Heart right ventricle (tissue), 16 donors: ENCODE data around the gene OR2V2. TPM values are rescaled to one million over a fixed set of nuclear protein-coding genes. Genes with fewer than 3 reads are reported as not detected.

Experiments
- ATAC-seq, 8 donors: fragments of 200-7000 bp; cut with Tn5 transposase; one replicate each; pipeline ENCODE4 v1.9.1; 2020; ENCODE audit warnings: mild to moderate bottlenecking in 8 of 8, moderate library complexity in 8 of 8, moderate number of reproducible peaks in 1 of 8
- DNase-seq, 2 donors: peaks; one replicate each; pipeline ENCODE4 v3.0.0-alpha.2; 2020
- H3K27ac ChIP-seq, 10 donors: fragments of 200-600 bp; sonication (generic) in 2 of 10; one replicate each; pipeline versions ENCODE4 v1.5.0 to v1.8.0; 2020 to 2022; ENCODE audit warnings: mild to moderate bottlenecking in 3 of 10
- H3K27me3 ChIP-seq, 7 donors: fragments of 200-600 bp; one replicate each; pipeline ENCODE4 v1.8.0; 2021 to 2022; ENCODE audit warnings: mild to moderate bottlenecking in 2 of 7
- H3K36me3 ChIP-seq, 9 donors: fragments of 200-600 bp; sonication (generic) in 1 of 9; one replicate each; pipeline versions ENCODE4 v1.5.0 to v1.8.0; 2020 to 2022; ENCODE audit warnings: mild to moderate bottlenecking in 2 of 9
- H3K4me1 ChIP-seq, 9 donors: fragments of 200-600 bp; sonication (generic) in 1 of 9; one replicate each; pipeline versions ENCODE4 v1.5.0 to v1.8.0; 2020 to 2022; ENCODE audit warnings: mild to moderate bottlenecking in 4 of 9
- H3K4me3 ChIP-seq, 10 donors: fragments of 200-600 bp; sonication (generic) in 2 of 10; one replicate each; pipeline versions ENCODE4 v1.5.0 to v1.8.0; 2020 to 2022; ENCODE audit warnings: mild to moderate bottlenecking in 7 of 10, moderate library complexity in 2 of 10
- H3K9me3 ChIP-seq, 11 donors: fragments of 200-600 bp in 10 of 11; sonication (generic) in 2 of 11; one replicate each; pipeline versions ENCODE4 v1.5.0 to v1.8.0; 2013 to 2022; ENCODE audit warnings: mild to moderate bottlenecking in 2 of 11, control low read depth in 1 of 11, moderate library complexity in 1 of 11
- CTCF ChIP-seq, 9 donors: fragments of 200-600 bp; sonication (generic) in 2 of 9; IDR thresholded peaks; one replicate each; pipeline versions ENCODE4 v1.5.0 to v1.8.0; 2021 to 2022; ENCODE audit warnings: antibody characterized with exemption in 9 of 9, mild to moderate bottlenecking in 5 of 9, moderate library complexity in 1 of 9
- WGBS, 2 donors: extraction: QIAGEN DNeasy Blood & Tissue Kit; methylation state at CpG; one replicate each; pipeline ENCODE4 v1.1.7; 2013; ENCODE audit warnings: inconsistent platforms in 1 of 2; 5-methylcytosine and 5-hydroxymethylcytosine counted together
- intact Hi-C, 10 donors: fragments of 100-400 bp; cut with DNase I; formaldehyde crosslinking; loops; one replicate each; pipeline versions ENCODE4 v1.11.1 to v1.14.2; 2022
- polyA plus RNA-seq, 2 donors: library from polyadenylated mRNA; stranded (reverse); fragments of 200-250 nt; gene quantifications; one replicate each; pipeline ENCODE4 v1.2.3, GENCODE V29; 2013
- total RNA-seq, 10 donors: library from RNA; stranded (reverse); fragmentation: NEBNext Ultra II Directional in 3 of 10; extraction: Animal tissue kit (Norgen Biotek cat#: 25700) in 3 of 10; gene quantifications; one replicate each; pipeline versions ENCODE4 v1.2.1 to v1.2.4, GENCODE V29; 2021 to 2023
- donor health status: Arrhythmogenic right ventricular cardiomyopathy.
- donor health status: ischemic (EF 13 %, LVEDD 7.1; RV severe dilation, severe dysfunction).
- donor health status: healthy with polysubstance abuse.
- donor health status: DM: no; HTN: yes; CAD: no.
- donor health status: DM: no; HTN: no; CAD: no.
- donor health status: ischemic (EF 25% LVEDD 6.9; RV normal size, moderate dysfunction).
- donor health status: ischemic (EF 25% LVEDD 5.7; RV mildly dilated, moderate dysfunction).
- donor health status: healthy.
- donor health status: DM: yes; HTN: yes; CAD: no.
- donor health status: Ischemic cardiomyopathy.
- donor health status: ischemic (EF 35%, LVEDD 5.7; RV mildly dilated, moderate dysfunction).
- donor health status: nonischemic (EF 11% LVEDD 7.7; RV severe dilation, severe dysfunction).
- donor health status: DM: yes; HTN: yes; CAD: no.
- donor health status: PGD.
- donor health status: ischemic (EF 29% LVEDD 5.4; RV normal size, mild dysfunction).
- donor health status: nonischemic (EF 23%, LVEDD 6.1; RV moderate dilation, normal function).

The OR2V2 gene
- total and polyA plus RNA-seq, 12 donors, result not detected

- Histone ChIP-seq H3K4me3 (no peak overlapping the region), H3K9me3 (no peaks in the 10 kb centered on the region), H3K27me3 (peaks cover 0 to 77% (median 53%) of the 10 kb centered on the region in 7 donors), H3K36me3 (no peaks in the 10 kb centered on the region), H3K27ac (no peak overlapping the region), H3K4me1 (peaks cover 0 to 7% (median 0%) of the 10 kb centered on the region in 9 donors)
- no peak for DNase-seq
- WGBS, 2 donors, result 84 to 92% methylated on average over 5 of the region's 5 CpGs
- no peak for ATAC-seq
- intact Hi-C loops, result no loop called here
- TF ChIP-seq CTCF (IDR thresholded peaks at IDR 0.05), result no peak
Measured at GRCh38 chr5:181120761-181121160, 26.6 kb upstream of the OR2V2 start.

- 52 to 63% methylated on average over 28 of the region's 28 CpGs for WGBS, 2 donors
- Histone ChIP-seq H3K27me3 (peaks cover 0 to 70% (median 49%) of the 10 kb centered on the region in 7 donors), H3K36me3 (no peaks in the 10 kb centered on the region), H3K27ac (no peak overlapping the region), H3K4me3 (no peak overlapping the region), H3K9me3 (no peaks in the 10 kb centered on the region), H3K4me1 (peaks cover 0 to 7% (median 0%) of the 10 kb centered on the region in 9 donors)
- ATAC-seq (peak in 4 of 8 donors; percentile 12 to 54 (median 40)), DNase-seq (no peak)
- intact Hi-C loops, result no loop called here
- TF ChIP-seq CTCF (IDR thresholded peaks at IDR 0.05), result peak in 2 of 9 donors; percentile 9 to 10
Measured at GRCh38 chr5:181121675-181122561, 25.5 kb upstream of the OR2V2 start.

GRCh38 chr5:181124526-181124925 is 22.9 kb upstream of the OR2V2 start:
- Histone ChIP-seq H3K36me3 (no peaks in the 10 kb centered on the region), H3K9me3 (no peaks in the 10 kb centered on the region), H3K4me1 (peaks cover 0 to 7% (median 0%) of the 10 kb centered on the region in 9 donors), H3K27ac (no peak overlapping the region), H3K27me3 (peaks cover 0 to 63% (median 40%) of the 10 kb centered on the region in 7 donors), H3K4me3 (no peak overlapping the region)
- DNase-seq, result no peak
- no peak for TF ChIP-seq CTCF (IDR thresholded peaks at IDR 0.05)
- no peak for ATAC-seq
- WGBS, 2 donors, result 75 to 78% methylated on average over 3 of the region's 3 CpGs
- intact Hi-C loops, result no loop called here

- no peaks in the 10 kb centered on the region for H3K36me3 ChIP-seq
- DNase-seq, result no peak
- H3K27ac ChIP-seq, result no peak overlapping the region
- intact Hi-C loops, result no loop called here
- WGBS, 2 donors, result 59 to 65% methylated on average over 18 of the region's 18 CpGs
- H3K4me1 ChIP-seq, result peaks cover 0 to 4% (median 0%) of the 10 kb centered on the region in 9 donors
- H3K27me3 ChIP-seq, result peaks cover 0 to 50% (median 38%) of the 10 kb centered on the region in 7 donors
- ATAC-seq, result no peak
- H3K9me3 ChIP-seq, result no peaks in the 10 kb centered on the region
- no peak for TF ChIP-seq CTCF (IDR thresholded peaks at IDR 0.05)
- H3K4me3 ChIP-seq, result no peak overlapping the region
Measured at GRCh38 chr5:181126841-181127240, 20.5 kb upstream of the OR2V2 start.
